ENCODE results near the gene WDR70.
"Not testable (repeated sequence)": the region's sequence is repeated elsewhere in the genome, so short reads cannot be mapped to it uniquely, and the experiment has no call there.

WDR70 gene

DNA sequence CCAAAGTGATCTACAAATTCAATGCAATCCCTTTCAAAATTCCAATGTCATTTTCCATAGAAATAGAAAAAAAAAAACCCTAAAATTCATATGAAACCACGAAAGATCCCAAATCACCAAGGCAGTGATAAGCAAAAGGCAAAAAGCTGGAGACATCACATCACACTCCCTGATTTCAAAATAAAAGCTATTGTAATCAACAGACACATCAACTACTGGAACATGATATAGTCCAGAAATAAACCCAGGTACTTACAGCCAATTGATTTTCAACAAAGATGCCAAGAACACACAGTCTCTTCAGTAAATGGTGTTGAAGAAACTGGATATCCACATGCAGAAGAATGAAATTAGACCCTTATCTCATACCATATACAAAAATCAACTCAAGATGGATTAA, 224.0 kb downstream of the WDR70 start:
- H3K27ac ChIP-seq (ENCODE audit: low read depth, low read length): no peak overlapping the region

DNA sequence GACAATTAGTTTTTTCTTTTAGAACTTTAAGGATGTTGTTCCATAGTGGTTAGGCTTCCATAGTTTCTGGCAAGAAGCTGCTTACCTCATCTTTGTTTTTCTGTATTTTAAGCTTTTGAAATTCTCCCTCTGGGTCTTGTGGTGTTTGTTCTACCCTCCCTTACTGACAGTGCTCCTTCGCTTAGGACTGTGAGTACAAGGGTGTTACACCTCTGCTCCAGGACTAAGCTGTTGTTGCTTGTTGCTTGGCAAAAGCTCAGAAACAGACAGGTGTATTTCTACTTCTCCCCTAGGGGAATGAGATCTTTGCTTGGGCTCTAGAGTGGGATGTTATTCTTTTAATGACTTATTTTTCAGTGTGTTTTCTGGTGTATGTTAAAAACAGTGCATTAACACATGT, 225.2 kb downstream of the WDR70 start:
- no peaks in the 10 kb centered on the region for H3K27me3 ChIP-seq (ENCODE audit: control insufficient read depth, insufficient read depth, low read length)
- H3K4me3 ChIP-seq (ENCODE audit: low read length): no peak overlapping the region
- no peak overlapping the region for H3K9ac ChIP-seq (ENCODE audit: low read length)
- peaks cover 6% of the 10 kb centered on the region for H3K4me1 ChIP-seq (ENCODE audit: control insufficient read depth, insufficient read depth, low read length)
- H3K36me3 ChIP-seq (ENCODE audit: control insufficient read depth, insufficient read depth, low read length): peaks cover 3% of the 10 kb centered on the region
- H3K27ac ChIP-seq (ENCODE audit: low read depth, low read length): peak overlapping the region; percentile 27

More for the DNA sequence above, 224.0 kb downstream of the WDR70 start:
- Histone ChIP-seq H3K9ac (ENCODE audit: low read length) (no peak overlapping the region), H3K4me3 (ENCODE audit: low read length) (no peak overlapping the region), H3K36me3 (ENCODE audit: control insufficient read depth, insufficient read depth, low read length) (no peaks in the 10 kb centered on the region), H3K4me1 (ENCODE audit: control insufficient read depth, insufficient read depth, low read length) (peaks cover 6% of the 10 kb centered on the region), H3K27me3 (ENCODE audit: control insufficient read depth, insufficient read depth, low read length) (no peaks in the 10 kb centered on the region)

DNA sequence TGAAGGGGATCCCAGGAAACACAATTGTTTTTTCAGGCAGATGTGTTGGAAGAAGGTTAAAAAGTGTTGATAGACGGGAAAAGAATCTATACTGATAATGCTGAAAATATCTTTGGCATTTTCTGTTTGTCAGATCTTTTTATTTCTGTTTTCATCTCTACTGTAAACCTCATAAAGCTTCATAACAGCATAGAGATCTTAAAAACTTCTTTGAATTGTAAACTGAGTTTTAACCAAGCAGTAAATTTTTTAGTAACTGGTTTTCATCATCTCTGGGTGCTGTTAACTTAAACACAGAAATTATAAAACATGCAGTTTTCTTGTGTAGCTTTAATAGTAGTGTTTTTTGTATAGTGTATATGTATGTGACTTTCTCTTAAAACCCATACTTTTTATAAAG, 227.0 kb downstream of the WDR70 start:
- H3K27ac ChIP-seq (ENCODE audit: low read depth, low read length): no peak overlapping the region

DNA sequence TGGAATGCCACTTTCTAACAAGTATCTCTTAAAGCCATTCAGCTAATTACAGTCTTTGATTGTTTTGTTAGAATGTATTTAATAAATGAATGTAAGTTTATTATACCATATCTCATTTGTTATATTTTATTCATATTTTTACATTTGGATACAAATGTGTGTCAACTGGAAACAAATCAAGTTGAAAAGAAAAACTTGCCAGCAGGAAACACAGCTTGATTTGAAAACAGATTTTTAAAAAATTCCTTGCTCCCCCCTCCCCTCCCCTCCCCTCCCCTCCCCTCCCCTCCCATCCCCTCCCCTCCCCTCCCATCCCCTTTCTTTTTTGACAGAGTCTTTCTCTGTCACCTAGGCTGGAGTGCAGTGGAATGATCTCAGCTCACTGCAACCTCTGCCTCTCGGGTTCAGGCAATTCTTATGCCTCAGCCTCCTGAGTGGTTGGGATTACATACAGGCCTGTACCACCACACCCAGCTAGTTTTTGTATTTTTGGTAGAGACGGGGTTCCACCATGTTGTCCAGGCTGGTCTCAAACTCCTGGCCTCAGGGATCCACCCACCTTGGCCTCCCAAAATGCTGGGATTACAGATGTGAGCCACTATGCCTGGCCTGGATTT, 227.6 kb downstream of the WDR70 start:
- Histone ChIP-seq H3K36me3 (ENCODE audit: control insufficient read depth, insufficient read depth, low read length) (peaks cover 3% of the 10 kb centered on the region), H3K27ac (ENCODE audit: low read depth, low read length) (no peak overlapping the region), H3K4me1 (ENCODE audit: control insufficient read depth, insufficient read depth, low read length) (peaks cover 6% of the 10 kb centered on the region), H3K27me3 (ENCODE audit: control insufficient read depth, insufficient read depth, low read length) (no peaks in the 10 kb centered on the region), H3K9ac (ENCODE audit: low read length) (no peak overlapping the region), H3K4me3 (ENCODE audit: low read length) (no peak overlapping the region)

More for the DNA sequence above, 227.0 kb downstream of the WDR70 start:
- H3K36me3 ChIP-seq (ENCODE audit: control insufficient read depth, insufficient read depth, low read length): peaks cover 3% of the 10 kb centered on the region
- no peak overlapping the region for H3K4me3 ChIP-seq (ENCODE audit: low read length)
- no peaks in the 10 kb centered on the region for H3K27me3 ChIP-seq (ENCODE audit: control insufficient read depth, insufficient read depth, low read length)
- peaks cover 6% of the 10 kb centered on the region for H3K4me1 ChIP-seq (ENCODE audit: control insufficient read depth, insufficient read depth, low read length)
- H3K9ac ChIP-seq (ENCODE audit: low read length): no peak overlapping the region

DNA sequence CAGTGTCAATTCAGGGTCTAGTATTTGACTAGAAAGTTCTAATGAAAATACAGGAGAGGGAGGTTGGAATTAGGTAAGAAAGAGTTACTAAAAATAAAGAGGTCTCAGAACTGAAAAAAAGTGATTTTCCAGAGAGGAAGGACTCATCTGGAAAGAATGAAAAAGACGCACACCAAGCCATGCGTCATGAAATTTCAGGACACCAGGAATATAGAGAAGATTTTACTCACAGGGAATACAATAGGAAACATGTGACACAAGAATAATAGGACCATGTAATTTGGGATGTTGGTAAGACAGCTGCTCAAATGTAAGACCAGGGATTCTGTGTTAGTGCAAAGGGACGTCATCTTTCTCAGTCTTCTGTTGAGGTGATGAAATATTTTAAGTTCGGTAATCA, 236.1 kb downstream of the WDR70 start:
- Histone ChIP-seq H3K27ac (ENCODE audit: low read depth, low read length) (peak overlapping the region; percentile 60), H3K4me3 (ENCODE audit: low read length) (no peak overlapping the region), H3K27me3 (ENCODE audit: control insufficient read depth, insufficient read depth, low read length) (no peaks in the 10 kb centered on the region), H3K9ac (ENCODE audit: low read length) (no peak overlapping the region), H3K4me1 (ENCODE audit: control insufficient read depth, insufficient read depth, low read length) (peaks cover 14% of the 10 kb centered on the region), H3K36me3 (ENCODE audit: control insufficient read depth, insufficient read depth, low read length) (no peaks in the 10 kb centered on the region)

DNA sequence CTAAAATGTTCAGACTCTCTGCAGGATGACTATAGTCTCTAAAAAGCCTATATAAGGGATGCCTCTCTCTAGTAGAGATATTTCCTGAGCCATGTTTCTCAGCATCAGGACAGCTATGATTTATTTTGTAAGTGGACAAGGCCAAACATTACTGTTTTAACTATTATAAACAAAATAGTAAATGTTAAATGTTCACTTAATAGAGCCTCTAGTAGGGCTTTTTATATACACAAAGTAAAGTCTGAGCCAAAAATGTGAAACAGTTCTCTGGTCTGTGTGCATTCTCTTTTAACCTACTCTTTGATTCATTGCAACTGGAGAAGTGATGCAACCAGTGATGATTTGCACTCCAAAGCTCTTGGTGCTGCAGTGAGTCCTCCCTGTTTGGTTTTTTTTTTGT, 240.2 kb downstream of the WDR70 start:
- H3K4me3 ChIP-seq (ENCODE audit: low read length): no peak overlapping the region
- H3K27me3 ChIP-seq (ENCODE audit: control insufficient read depth, insufficient read depth, low read length): no peaks in the 10 kb centered on the region
- H3K9ac ChIP-seq (ENCODE audit: low read length): no peak overlapping the region
- H3K27ac ChIP-seq (ENCODE audit: low read depth, low read length): no peak overlapping the region
- peaks cover 14% of the 10 kb centered on the region for H3K4me1 ChIP-seq (ENCODE audit: control insufficient read depth, insufficient read depth, low read length)
- no peaks in the 10 kb centered on the region for H3K36me3 ChIP-seq (ENCODE audit: control insufficient read depth, insufficient read depth, low read length)

DNA sequence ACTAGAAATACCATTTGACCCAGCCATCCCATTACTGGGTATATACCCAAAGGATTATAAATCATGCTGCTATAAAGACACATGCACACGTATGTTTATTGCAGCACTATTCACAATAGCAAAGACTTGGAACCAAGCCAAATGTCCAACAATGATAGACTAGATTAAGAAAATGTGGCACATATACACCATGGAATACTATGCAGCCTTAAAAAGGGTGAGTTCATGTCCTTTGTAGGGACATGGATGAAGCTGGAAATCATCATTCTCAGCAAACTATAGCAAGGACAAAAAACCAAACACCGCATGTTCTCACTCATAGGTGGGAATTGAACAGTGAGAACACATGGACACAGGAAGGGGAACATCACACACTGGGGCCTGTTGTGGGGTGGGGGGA, 243.2 kb downstream of the WDR70 start:
- H3K9ac ChIP-seq (ENCODE audit: low read length); H3K36me3 ChIP-seq (ENCODE audit: control insufficient read depth, insufficient read depth, low read length); H3K4me3 ChIP-seq (ENCODE audit: low read length); H3K27ac ChIP-seq (ENCODE audit: low read depth, low read length); H3K27me3 ChIP-seq (ENCODE audit: control insufficient read depth, insufficient read depth, low read length); H3K4me1 ChIP-seq (ENCODE audit: control insufficient read depth, insufficient read depth, low read length): not testable (repeated sequence)

DNA sequence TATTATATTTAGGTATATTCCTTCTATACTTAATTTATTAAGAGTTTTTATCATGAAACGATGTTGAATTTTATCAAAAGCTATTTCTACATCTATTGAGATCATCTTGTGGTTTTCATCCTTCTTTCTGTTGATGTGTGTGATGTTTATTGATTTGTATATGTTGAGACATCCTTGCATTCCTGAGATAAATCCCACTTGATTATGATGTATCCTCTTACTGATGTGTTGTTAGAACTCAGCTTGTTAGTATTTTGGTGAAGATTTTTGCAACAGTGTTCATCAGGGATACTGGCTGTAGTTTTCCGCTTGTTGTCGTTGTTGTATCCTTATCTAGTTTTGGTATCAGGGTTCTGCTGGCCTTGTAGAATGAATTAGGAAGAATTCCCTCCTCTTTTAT, 247.1 kb downstream of the WDR70 start:
- Histone ChIP-seq H3K36me3 (ENCODE audit: control insufficient read depth, insufficient read depth, low read length) (no peaks in the 10 kb centered on the region), H3K27me3 (ENCODE audit: control insufficient read depth, insufficient read depth, low read length) (no peaks in the 10 kb centered on the region)

DNA sequence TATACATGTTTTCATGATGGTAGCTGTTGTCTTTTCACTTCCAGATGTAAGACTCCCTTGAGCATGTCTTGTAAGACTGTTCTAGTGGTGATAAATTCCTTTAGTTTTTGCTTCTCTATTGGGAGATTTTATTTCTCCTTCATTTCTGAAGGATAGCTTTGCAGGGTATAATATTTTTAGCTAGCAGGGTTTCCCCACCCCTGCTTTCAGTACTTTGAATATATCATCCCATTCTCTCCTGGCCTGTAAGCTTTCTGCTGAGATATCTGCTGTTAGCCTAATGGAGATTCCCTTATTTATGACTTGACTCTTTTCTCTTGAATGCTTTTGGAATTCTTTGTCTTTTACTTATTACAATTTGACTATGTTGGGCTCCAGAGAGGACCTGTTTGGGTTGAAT, 249.8 kb downstream of the WDR70 start:
- no peaks in the 10 kb centered on the region for H3K4me1 ChIP-seq (ENCODE audit: control insufficient read depth, insufficient read depth, low read length)
- H3K4me3 ChIP-seq (ENCODE audit: low read length): no peak overlapping the region
- H3K36me3 ChIP-seq (ENCODE audit: control insufficient read depth, insufficient read depth, low read length): no peaks in the 10 kb centered on the region
- H3K27ac ChIP-seq (ENCODE audit: low read depth, low read length): no peak overlapping the region
- H3K27me3 ChIP-seq (ENCODE audit: control insufficient read depth, insufficient read depth, low read length): no peaks in the 10 kb centered on the region
- H3K9ac ChIP-seq (ENCODE audit: low read length): no peak overlapping the region

More for the DNA sequence above, 247.1 kb downstream of the WDR70 start:
- no peak overlapping the region for H3K9ac ChIP-seq (ENCODE audit: low read length)
- H3K4me3 ChIP-seq (ENCODE audit: low read length): no peak overlapping the region
- no peak overlapping the region for H3K27ac ChIP-seq (ENCODE audit: low read depth, low read length)
- H3K4me1 ChIP-seq (ENCODE audit: control insufficient read depth, insufficient read depth, low read length): no peaks in the 10 kb centered on the region

DNA sequence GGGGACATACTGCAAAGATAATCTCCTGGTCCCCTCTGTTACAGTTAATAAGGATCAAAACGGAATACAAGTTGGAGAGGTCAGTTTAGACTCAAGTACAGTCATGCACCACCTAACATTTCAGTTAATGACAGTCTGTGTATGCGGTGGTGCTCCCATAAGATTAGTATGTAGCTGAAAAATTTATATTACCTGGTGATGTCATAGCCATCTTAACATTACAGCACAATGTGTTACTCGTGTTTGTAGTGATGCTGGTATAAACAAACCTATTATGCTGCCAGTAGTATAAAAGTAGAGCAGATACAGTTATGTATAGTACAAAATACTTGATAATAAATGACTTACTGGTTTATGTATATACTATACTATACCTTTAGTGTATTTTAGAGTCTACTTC, 252.8 kb downstream of the WDR70 start:
- H3K4me1 ChIP-seq (ENCODE audit: control insufficient read depth, insufficient read depth, low read length): no peaks in the 10 kb centered on the region
- no peak overlapping the region for H3K9ac ChIP-seq (ENCODE audit: low read length)
- H3K4me3 ChIP-seq (ENCODE audit: low read length): no peak overlapping the region
- H3K36me3 ChIP-seq (ENCODE audit: control insufficient read depth, insufficient read depth, low read length): no peaks in the 10 kb centered on the region
- H3K27ac ChIP-seq (ENCODE audit: low read depth, low read length): no peak overlapping the region
- no peaks in the 10 kb centered on the region for H3K27me3 ChIP-seq (ENCODE audit: control insufficient read depth, insufficient read depth, low read length)

DNA sequence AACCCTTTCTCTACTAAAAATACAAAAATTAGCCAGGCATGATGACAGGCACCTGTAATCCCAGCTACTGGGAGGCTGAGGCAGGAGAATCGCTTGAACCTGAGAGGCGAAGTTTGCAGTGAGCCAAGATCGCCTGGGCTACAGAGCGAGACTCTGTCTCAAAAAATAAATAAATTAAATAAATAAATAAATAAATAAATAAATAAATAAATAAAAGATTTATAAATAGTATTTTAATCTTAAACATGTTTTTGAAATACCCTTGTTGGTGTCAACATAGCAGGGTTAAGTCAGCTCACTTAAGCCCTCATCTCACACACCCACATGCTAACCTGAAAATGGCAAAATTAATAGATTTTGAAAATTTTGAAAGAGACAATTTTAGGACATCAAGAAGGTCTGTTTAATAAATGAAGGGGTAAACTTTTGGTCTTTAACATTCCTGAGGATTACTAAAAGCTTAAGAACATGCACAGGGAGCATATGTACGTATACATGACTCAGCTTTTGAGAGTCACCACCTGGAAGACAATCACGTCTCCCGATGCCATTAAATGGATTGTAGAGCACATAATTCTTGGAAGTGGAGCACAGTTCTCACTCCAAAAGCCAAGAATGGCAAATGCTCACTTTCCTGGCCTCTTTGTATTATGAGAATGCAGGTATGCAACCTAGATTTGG, 258.2 kb downstream of the WDR70 start:
- Histone ChIP-seq H3K27ac (ENCODE audit: low read depth, low read length) (no peak overlapping the region), H3K9ac (ENCODE audit: low read length) (no peak overlapping the region), H3K4me3 (ENCODE audit: low read length) (no peak overlapping the region), H3K4me1 (ENCODE audit: control insufficient read depth, insufficient read depth, low read length) (no peaks in the 10 kb centered on the region), H3K27me3 (ENCODE audit: control insufficient read depth, insufficient read depth, low read length) (no peaks in the 10 kb centered on the region), H3K36me3 (ENCODE audit: control insufficient read depth, insufficient read depth, low read length) (no peaks in the 10 kb centered on the region)

DNA sequence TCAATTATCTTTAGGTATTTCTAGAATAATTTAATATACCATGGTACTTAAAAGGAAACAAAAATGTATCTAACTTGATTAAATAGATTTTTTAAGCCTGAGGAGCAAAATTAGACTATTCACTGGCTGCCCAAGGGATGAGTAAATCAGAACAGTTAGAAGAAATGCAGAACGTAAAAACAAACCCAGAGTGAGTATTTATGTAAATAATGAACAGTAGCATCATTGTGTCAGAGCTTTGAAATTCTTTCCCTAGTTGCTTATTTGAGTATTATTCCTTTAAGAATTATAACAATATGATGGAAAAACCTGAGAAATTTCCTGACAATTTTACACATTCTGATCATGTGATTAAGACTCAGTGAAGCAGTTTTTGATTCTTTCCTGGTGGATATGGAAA, 259.8 kb downstream of the WDR70 start:
- H3K9ac ChIP-seq (ENCODE audit: low read length): no peak overlapping the region
- no peak overlapping the region for H3K27ac ChIP-seq (ENCODE audit: low read depth, low read length)
- H3K27me3 ChIP-seq (ENCODE audit: control insufficient read depth, insufficient read depth, low read length): no peaks in the 10 kb centered on the region
- no peaks in the 10 kb centered on the region for H3K36me3 ChIP-seq (ENCODE audit: control insufficient read depth, insufficient read depth, low read length)
- no peak overlapping the region for H3K4me3 ChIP-seq (ENCODE audit: low read length)
- no peaks in the 10 kb centered on the region for H3K4me1 ChIP-seq (ENCODE audit: control insufficient read depth, insufficient read depth, low read length)

DNA sequence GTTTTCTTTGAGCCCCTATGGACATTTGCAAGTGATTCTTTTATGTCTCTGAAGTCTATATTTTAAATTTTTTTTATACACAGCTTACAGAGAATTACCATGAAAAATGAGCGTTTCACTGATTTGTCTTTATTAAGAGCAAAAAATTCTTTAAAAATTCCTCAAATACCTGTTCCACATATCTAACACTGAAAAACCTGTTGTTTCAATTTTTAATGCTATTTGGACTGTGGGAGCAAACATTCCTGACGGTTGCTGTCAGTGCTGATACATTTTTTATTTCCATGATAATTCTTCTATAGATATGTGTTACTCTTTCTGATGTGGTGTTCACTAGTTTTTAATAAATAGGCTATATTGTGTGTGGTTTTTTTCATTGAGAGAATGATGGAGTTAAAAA, 261.0 kb downstream of the WDR70 start:
- no peaks in the 10 kb centered on the region for H3K27me3 ChIP-seq (ENCODE audit: control insufficient read depth, insufficient read depth, low read length)
- H3K36me3 ChIP-seq (ENCODE audit: control insufficient read depth, insufficient read depth, low read length): no peaks in the 10 kb centered on the region
- no peaks in the 10 kb centered on the region for H3K4me1 ChIP-seq (ENCODE audit: control insufficient read depth, insufficient read depth, low read length)
- H3K27ac ChIP-seq (ENCODE audit: low read depth, low read length): no peak overlapping the region
- no peak overlapping the region for H3K4me3 ChIP-seq (ENCODE audit: low read length)
- H3K9ac ChIP-seq (ENCODE audit: low read length): no peak overlapping the region

Measured in rectal smooth muscle tissue (tissue), 1 donor.